ENCODE results near the gene GZMB.
"Not testable (repeated sequence)": the region's sequence is repeated elsewhere in the genome, so short reads cannot be mapped to it uniquely, and the experiment has no call there.

The GZMB gene

GRCh38 chr14:24630872-24631477 lies 3.0 kb downstream of the GZMB start:
- DNase-seq: no peak

- no peak for DNase-seq
Observed at GRCh38 chr14:24630087-24630871, 3.7 kb downstream of the GZMB start.

- no peak for DNase-seq
Observed at GRCh38 chr14:24629521-24629920, 4.5 kb downstream of the GZMB start.

GRCh38 chr14:24613747-24614146 lies 20.2 kb downstream of the GZMB start:
- no peak for DNase-seq

DNA sequence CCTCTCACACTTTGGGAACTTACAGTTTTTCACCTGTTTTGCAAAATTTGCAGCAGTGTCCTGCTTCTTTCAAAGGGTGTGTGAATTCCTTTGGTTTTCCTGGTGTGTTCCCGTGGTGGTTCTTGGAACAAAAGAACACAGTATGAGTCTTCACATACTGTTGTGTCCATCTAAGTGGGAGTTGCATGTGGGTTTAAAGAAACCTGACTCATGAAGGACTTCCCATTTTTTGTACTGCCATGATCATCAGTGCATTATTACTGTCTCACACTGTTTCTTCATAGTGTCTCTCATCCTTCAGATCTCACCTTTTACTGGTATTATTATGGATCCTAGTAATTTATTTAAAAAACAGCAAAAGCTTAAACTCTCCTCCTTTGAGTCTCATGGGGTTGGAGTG lies 20.7 kb downstream of the GZMB start:
- no peak for DNase-seq

GRCh38 chr14:24612196-24612595 lies 21.8 kb downstream of the GZMB start:
- no peak for DNase-seq

DNA sequence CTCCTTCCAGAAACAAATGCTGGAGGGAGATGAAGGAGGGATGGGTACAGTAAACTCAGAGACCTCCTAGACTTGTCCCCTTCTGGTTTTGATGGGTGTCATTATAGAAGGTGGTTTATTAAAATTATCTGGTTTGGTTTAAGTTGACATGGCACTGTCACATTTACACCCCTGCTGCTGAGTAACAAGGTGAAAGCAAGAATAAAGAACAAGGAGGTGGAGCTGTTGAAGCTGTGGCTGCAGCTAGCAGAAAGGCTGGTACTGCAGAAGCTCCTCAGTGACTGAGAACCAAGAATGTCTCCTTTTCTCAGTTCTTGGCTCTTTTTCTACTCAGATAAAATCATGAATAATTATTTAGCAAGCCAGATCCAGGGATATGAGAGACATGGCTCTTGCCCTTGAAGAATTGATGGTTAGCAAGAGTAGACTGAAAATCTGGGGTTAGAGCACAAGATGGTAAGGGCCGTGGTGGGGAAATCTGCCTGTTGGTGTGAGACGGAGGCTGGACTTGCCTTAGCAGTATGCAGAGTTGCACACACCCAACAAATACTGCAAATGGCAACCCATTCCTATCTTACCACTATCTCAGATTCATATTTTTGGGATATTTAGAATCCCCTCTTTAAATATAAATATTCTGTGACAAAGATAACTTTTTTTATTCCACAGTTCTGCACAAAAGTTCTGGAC lies 24.2 kb downstream of the GZMB start, which contains the start of gene GZMH:
GZMH (minus strand) TSS at position 31 of the 690 bp plus-strand sequence. CDS start 72 bp downstream, outside the sequence.
- DNase-seq: no peak

DNA sequence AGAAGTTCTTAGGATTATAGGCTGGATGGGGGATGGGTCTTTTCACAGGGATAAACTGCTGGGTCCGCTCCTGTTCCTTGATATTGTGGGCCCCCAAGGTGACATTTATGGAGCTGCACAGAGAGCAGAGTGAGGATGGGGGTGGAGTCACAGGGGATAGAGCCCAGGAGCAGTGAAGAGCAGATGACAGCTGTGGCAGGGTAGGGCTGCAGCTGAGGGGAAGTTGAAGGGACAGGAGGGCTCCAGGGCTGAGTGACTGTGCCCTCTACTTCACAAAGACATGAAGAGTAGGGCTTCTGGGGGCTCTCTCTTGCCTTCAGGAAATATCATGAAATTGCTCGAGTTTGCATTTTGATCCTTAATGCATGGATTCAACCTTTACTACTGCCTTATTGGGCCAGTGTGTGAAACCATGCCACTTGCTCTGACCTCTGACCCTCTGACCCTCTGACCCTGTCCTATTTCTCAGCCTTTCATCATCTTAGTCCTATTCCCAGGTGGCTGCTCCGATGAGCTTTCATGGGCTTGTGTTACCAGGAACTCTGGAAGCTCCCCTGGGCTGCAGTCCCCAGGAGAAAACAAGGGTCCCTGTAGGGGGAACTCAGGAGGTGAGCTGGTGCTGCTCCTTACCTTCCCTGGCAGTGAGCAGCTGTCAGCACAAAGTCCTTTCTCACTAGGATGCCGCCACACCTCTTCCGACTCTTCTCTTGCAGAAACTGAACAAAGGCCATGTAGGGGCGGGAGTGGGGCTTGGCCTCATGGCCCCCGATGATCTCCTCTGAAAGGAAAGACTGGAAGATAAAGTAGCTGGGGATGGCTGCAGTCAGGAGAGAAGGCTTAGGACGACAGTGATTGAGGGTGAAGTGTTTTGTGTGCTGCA lies 26.1 kb downstream of the GZMB start:
- DNase-seq: no peak

DNA sequence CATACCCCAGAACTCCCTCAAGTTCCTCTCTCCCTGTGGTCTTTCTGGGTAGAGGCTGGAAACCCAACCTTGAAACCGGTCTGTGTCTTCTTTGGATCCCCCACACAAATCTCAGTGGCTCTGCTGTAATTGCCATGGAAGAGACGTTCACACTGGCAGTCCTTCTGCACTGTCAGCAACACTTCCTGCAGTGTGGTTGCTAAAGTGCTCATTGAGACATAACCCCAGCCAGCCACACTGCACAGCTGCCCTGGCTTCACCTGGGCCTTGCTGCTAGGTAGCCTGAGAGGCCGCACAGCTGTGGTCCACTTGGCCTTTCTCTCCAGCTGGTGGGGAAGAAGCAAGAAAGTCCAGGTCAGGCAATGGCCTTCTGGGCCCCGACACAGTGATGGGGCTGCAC lies 26.9 kb downstream of the GZMB start:
- no peak for DNase-seq

DNA sequence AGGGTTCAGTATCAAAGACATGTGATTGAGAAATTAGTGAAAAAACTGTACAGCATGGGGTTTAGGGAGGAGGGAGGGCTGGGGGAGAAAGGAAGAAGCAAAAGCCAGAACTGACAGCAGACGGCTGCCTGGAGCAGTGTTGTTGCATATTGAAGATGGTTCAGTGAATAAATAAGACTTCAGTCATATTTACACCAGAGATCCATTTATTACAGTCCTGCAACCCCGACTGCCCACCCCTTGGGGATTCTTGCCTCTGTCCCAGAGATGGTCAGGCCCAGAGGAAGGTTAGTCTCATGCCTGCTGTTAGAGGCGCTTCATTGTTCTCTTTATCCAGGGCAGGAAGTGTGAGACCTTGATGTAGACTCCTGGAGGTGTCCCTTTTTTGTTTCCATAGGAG lies 27.7 kb downstream of the GZMB start:
- no peak for DNase-seq

- no peak for DNase-seq
Observed at GRCh38 chr14:24605435-24606190, 28.4 kb downstream of the GZMB start.

- DNase-seq: no peak
Observed at GRCh38 chr14:24597403-24597802, 36.6 kb downstream of the GZMB start.

GRCh38 chr14:24595073-24595808 lies 38.7 kb downstream of the GZMB start:
- DNase-seq: no peak

- DNase-seq: not testable (repeated sequence)
Observed at GRCh38 chr14:24591004-24591403, 43.0 kb downstream of the GZMB start.

- not testable (repeated sequence) for DNase-seq
Observed at GRCh38 chr14:24584402-24584801, 49.6 kb downstream of the GZMB start.

Measured in NCI-H1417 treated with DMSO at 0.1 percent for 48 hours (cell line).